KOPT-K1 (cell line): ENCODE data around the gene CD3E.

Experiments used
- H3K27ac ChIP-seq: fragments of 200-600 bp; sonication (generic); 2 replicates; pipeline ENCODE4 v1.5.1; 2016; ENCODE audit warnings: antibody characterized with exemption, mild to moderate bottlenecking, low read depth, low read length; ENCODE audit not compliant: poor library complexity, severe bottlenecking
- H3K36me3 ChIP-seq: fragments of 200-600 bp; sonication (generic); 2 replicates; pipeline ENCODE4 v1.5.1; 2017; ENCODE audit warnings: antibody characterized with exemption, mild to moderate bottlenecking, low read length, moderate library complexity; ENCODE audit not compliant: insufficient read depth
- H3K9me3 ChIP-seq: fragments of 200-600 bp; sonication (generic); 2 replicates; pipeline ENCODE4 v1.5.1; 2017; ENCODE audit warnings: antibody characterized with exemption, low read length, mild to moderate bottlenecking; ENCODE audit not compliant: insufficient read depth, poor library complexity, severe bottlenecking

The CD3E gene

DNA sequence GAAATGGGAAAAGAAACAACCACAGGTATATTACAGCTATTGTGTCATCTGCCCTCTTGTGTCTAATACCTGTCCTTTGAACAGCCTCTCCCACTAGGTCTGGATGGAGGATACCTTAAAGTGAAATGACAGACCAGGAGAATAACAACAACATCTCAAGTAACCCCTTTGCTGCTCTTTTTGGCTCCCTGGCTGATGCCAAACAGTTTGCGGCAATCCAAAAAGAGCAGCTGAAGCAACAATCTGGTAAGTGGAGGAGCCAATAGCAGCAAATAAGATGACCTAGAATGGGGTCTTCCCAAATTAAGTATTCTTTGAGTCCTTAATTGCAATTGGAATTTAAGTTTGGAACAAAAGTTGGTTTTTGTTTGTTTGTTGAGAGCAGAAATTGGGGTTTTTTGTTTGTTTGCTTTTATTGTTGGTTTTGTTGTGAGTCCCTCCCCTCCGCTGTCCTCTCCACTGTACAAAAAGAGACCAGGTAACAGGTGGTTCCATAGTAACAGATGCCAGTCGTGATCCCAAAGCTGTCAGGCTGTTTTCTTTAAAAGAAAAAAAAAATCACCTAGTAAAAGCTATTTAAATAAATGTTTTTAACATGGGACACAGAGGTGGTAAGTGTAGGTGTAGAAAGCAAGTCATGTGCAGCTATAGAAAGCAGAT lies 60.6 kb downstream of the CD3E start:
- Histone ChIP-seq H3K27ac (no peak overlapping the region), H3K36me3 (peaks cover 77% of the 10 kb centered on the region), H3K9me3 (no peaks in the 10 kb centered on the region)
